Epidermal melanocyte (primary cell): Measurements from ENCODE around the gene TAPT1.
A peak's percentile ranks its signal among the peaks of the same experiment; 100 is the strongest.
"Not testable (repeated sequence)": the region's sequence is repeated elsewhere in the genome, so short reads cannot be mapped to it uniquely, and the experiment has no call there.

Source experiments
- DNase-seq: peaks from one replicate; pipeline ENCODE4 v3.0.0; 2011; ENCODE audit warnings: low spot score; ENCODE audit not compliant: insufficient read length

The TAPT1 gene

GRCh38 chr4:16176621-16177020 is 49.6 kb downstream of the TAPT1 start:
- no peak for DNase-seq

- DNase-seq = no peak
Measured at GRCh38 chr4:16171831-16172230, 54.4 kb downstream of the TAPT1 start.

GRCh38 chr4:16169490-16169889 is 56.8 kb downstream of the TAPT1 start:
- DNase-seq = no peak

GRCh38 chr4:16168710-16169388 is 57.4 kb downstream of the TAPT1 start:
- DNase-seq = no peak

GRCh38 chr4:16168144-16168543 is 58.1 kb downstream of the TAPT1 start:
- DNase-seq = no peak

- no peak for DNase-seq
Measured at GRCh38 chr4:16165931-16166330, 60.3 kb downstream of the TAPT1 start.

GRCh38 chr4:16162891-16163290 is 63.4 kb downstream of the TAPT1 start:
- DNase-seq = no peak

- no peak for DNase-seq
Measured at GRCh38 chr4:16161851-16162408, 64.3 kb downstream of the TAPT1 start.

GRCh38 chr4:16160457-16160856 is 65.8 kb downstream of the TAPT1 start:
- no peak for DNase-seq

GRCh38 chr4:16159286-16159685 is 67.0 kb downstream of the TAPT1 start:
- DNase-seq = no peak

- no peak for DNase-seq
Measured at GRCh38 chr4:16158504-16158852, 67.8 kb downstream of the TAPT1 start.

GRCh38 chr4:16157609-16158503 is 68.4 kb downstream of the TAPT1 start:
- no peak for DNase-seq

- DNase-seq = no peak
Measured at GRCh38 chr4:16155528-16156169, 70.6 kb downstream of the TAPT1 start.

- no peak for DNase-seq
Measured at GRCh38 chr4:16154451-16154850, 71.8 kb downstream of the TAPT1 start.

- DNase-seq = no peak
Measured at GRCh38 chr4:16150716-16151115, 75.6 kb downstream of the TAPT1 start.

GRCh38 chr4:16144913-16145312 is 81.4 kb downstream of the TAPT1 start:
- DNase-seq = not testable (repeated sequence)

GRCh38 chr4:16142598-16143310 is 83.5 kb downstream of the TAPT1 start:
- DNase-seq = no peak

- peak; percentile 22 for DNase-seq
Measured at GRCh38 chr4:16140879-16141249, 85.4 kb downstream of the TAPT1 start.

- no peak for DNase-seq
Measured at GRCh38 chr4:16140231-16140878, 85.9 kb downstream of the TAPT1 start.

GRCh38 chr4:16139066-16139945 is 87.0 kb downstream of the TAPT1 start:
- DNase-seq = no peak
